Myocyte (in vitro differentiated cells): ENCODE measurements around the gene SIK3. TPM values are rescaled to one million over a fixed set of nuclear protein-coding genes. Genes with fewer than 3 reads are reported as not detected.

Experiments
- DNase-seq: peaks from one replicate; pipeline ENCODE4 v3.0.0-alpha.2; 2012; ENCODE audit warnings: low read depth
- total RNA-seq: library from RNA; depleted of rRNA; stranded (reverse); fragments of >200 nt; gene quantifications from 2 replicates; pipeline ENCODE4 v1.2.3, GENCODE V29; 2014

Gene SIK3
- total RNA-seq, 1 donor from 2014 or later, result 19.7 TPM

- peak; percentile 67 for DNase-seq
Observed at GRCh38 chr11:117010808-117011540, 87.3 kb downstream of the SIK3 start.

DNA sequence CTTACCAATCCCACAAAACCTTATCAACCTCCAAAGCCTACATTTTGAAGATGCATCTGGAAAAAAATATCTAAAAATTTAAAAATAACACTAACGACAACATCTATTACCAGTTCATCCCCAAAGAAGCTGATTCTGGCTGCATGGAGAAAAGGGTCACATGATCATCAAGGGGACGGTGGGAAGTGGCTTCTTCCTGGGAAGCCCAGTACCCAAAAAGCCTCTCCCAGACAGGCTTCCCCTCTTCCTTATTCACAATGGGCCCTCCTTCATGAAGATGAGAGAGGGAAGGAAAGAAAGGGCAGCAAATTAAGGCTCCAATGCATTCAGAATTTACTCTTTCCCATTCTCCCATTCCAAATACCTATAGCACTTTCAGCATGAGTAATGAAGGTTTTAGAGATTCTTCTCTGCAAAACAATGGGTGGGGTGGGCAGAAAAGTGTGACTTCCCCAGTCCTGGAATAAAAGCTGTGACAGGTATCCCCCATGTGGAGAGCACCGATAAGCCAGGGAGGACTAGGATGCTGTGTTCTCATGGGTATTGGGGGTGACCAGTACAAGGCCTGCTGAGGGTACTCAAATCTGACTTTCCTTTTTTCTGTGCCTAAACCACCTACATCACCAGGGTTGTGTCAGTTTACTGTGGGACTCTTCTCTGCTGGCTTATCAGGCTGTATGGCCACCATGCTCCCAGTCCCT lies 88.2 kb downstream of the SIK3 start:
- no peak for DNase-seq

- no peak for DNase-seq
Observed at GRCh38 chr11:117005758-117006157, 92.5 kb downstream of the SIK3 start.

GRCh38 chr11:117002639-117003299 lies 95.5 kb downstream of the SIK3 start:
- DNase-seq, result no peak

DNA sequence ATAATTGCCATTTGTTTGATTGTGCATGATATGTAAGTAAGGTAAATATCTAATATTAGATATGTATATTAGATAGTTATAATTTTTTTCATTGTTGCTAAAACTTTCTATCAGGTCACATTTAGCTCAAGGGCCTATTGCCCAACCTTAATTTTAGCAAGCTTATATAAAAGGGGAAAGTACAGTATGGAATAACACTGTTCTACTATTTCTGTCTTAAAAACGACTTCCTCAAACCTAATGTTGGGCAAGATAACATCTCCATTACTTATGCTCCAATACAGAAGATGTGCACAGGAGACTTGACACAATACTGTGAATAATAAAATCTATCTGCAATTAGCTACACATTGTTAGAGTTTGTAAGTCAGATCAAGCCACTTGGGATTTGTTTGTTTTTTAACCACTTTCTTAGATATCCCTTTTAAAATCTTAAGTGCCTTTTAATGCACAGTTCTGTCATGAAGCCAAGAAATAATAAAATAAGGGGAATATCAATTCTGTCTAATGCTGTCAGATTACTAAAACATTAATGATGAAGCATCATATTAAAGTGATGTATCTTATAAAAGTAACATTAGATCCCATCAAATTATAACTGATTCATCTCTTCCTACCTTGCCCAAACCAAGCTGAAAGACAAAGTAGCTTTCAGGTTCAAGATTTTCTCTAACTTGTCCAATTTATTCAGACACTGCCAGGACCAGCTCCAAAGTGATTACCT lies 98.1 kb downstream of the SIK3 start:
- DNase-seq, result no peak

GRCh38 chr11:116997071-116997470 lies 101.2 kb downstream of the SIK3 start:
- no peak for DNase-seq

GRCh38 chr11:116994195-116994594 lies 104.0 kb downstream of the SIK3 start:
- DNase-seq, result no peak

GRCh38 chr11:116993599-116993998 lies 104.6 kb downstream of the SIK3 start:
- no peak for DNase-seq

DNA sequence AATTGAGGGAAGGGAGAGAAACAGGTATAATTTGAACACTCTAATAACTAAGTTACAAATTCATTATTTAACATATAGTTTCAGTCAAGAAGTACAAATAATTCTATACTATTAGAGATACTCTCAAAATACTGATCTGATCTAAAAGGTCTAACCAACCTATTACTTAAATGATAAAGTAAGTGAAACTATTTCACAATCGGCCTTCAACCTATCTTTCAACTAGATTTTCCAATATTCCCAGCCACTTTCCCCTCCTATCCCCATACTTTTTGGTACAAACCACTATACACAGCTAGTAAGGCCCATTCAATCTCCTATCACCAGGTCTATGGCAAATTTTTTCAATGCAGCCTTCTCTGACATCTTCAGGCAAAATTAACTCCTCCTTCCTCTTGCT lies 106.7 kb downstream of the SIK3 start:
- DNase-seq, result no peak

GRCh38 chr11:116990811-116991210 lies 107.4 kb downstream of the SIK3 start:
- DNase-seq, result no peak

DNA sequence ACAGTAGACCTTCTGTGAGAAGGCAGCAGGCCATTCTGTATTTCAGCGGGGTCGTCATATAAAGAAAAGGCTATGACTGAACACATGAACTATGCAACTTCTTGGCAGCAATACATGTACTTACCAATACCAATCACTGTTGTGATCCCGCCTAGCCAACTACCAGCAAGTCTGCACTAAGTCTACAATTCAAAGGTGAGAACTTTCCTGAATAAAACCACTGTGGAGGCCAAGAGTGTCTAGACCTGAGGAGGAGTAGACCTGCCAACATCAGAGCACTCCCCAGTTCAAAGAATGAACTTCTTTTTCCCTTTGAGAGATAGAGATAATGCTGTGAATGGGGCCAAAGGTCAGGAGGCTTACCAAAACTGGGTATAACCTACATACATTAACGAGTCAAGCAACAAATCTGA lies 108.2 kb downstream of the SIK3 start:
- DNase-seq, result peak; percentile 56

DNA sequence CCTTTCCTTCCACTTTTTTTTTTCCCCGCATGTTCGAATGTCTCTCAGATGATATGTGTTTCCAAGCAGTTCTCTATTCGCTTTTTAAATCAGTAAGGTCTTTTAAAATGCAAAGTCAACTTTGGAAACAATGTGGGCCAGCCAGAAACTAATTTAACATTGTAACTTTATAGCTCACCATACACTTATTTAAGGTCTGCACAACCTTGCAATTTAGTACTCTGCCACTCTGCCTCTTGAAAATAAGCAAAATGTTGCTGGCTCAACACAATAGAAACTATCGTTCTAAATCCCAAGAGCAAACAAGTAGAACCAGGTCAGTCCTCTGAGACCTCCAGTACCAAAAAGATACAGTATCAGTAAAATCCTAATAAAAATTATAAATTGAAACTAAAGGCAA lies 109.0 kb downstream of the SIK3 start:
- DNase-seq, result no peak

DNA sequence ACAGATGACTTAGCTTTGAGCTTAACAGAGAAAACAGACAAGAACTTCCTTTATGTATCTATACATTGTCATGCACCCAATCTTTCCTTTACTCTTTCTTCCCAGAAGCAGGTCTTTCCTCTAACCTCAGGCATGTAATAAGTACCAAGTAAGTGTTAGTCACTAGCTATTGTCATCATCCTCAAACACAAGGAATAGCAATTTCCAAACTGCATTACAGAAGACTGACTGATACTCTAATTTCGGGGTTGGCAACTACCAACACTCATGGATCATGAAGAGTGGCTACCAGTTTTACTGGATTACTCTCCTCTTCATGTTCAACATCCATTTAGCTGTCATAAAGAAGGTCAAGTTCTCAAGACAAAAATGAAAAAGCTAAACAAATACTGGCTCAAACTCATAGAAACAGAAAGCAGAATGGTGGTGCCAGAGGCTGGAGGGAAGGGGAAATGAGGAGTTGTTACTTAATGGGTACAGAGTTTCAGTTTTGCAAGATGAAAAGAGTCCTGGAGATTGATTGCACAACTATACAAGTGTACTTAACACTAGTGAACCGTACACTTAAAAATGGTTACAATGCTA lies 111.6 kb downstream of the SIK3 start:
- DNase-seq, result peak; percentile 65

DNA sequence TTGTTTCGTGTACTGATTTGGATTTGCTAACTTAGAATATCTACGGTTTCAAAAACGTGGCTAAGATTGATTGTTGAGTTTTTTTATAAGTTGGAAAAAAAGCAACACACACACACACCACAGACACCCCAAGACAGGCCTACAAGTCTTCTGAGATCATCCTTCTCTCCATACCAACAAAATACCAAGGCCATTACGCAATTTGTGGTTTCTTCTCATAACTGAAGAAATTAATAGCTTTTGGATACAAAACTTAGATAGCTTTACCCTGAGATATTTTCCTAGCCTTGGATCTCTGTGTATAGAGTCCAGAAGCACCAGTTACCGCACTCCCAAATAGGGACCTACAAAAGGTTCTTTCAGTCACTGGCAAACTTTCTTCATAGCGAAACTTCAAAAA lies 113.6 kb downstream of the SIK3 start:
- DNase-seq, result peak; percentile 82

DNA sequence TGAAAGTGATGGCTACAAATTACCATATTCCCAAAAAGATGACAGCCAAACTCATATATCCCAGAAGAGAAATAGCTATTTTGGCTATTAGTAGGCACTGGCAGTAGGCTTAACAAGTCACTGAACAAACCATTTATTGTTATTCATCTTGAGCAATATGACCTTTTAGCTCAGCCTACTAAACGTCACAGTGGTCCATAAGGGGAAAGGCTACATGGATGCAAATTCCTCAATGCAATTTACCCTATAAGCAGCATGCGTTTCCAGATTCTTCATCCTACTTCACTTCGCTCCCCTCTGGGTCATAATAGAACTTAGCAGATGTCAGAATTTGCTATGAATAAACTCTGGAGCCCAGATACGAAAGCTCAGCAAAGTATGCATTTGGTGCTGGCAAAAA lies 114.0 kb downstream of the SIK3 start:
- DNase-seq, result no peak

GRCh38 chr11:116981266-116981885 lies 116.9 kb downstream of the SIK3 start:
- DNase-seq, result no peak

DNA sequence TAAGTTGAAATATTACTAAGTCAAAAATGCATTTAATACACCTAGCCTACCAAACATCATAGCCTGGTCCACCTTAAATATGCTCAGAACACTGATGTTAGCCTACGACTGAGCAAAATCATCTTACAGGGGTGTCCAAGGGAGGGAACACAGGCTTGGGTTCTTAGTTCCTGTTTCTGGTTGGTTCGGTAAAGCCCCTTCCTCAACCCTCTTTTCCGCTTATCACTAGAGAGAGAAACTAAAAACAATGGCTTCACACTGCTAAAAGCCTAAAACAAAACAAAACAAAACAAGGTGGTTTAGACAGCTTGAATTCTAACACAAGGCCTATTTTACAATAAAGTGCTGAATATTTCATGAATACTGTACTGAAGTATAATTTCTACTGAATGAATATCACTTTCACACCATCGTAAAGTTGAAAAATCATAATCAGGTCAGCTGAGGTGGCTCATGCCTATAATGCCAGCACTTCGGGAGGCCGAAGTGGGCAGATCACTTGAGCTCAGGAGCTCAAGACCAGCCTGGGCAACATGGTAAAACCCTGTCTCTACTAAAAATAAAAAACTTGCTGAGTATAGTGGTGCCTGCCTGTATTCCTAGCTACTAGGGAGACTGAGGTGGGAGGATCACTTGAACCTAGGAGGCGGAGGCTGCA lies 118.0 kb downstream of the SIK3 start:
- no peak for DNase-seq

GRCh38 chr11:116976941-116977570 lies 121.2 kb downstream of the SIK3 start:
- DNase-seq, result no peak

- DNase-seq, result no peak
Observed at GRCh38 chr11:116975661-116976060, 122.6 kb downstream of the SIK3 start.

DNA sequence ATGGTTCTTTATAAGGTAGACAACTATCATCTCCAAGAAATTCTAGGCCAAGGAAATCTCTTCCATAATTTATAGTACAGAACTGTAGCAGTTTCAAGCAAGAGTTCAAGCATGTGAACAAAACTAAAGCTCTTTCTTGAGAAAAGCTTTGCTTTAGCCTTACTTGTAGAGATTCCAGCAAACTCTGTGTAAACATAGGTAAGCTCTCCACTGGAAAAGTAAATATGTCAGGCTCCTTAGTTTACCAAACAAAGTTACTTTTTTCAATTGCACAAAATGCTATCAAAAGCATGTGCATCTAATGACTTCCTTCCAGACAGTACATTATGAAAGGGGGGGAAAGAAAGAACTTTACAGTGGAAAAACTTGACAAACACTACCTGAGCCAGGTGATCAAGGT lies 125.0 kb downstream of the SIK3 start:
- no peak for DNase-seq
